Measurements from ENCODE around the gene CYP3A7. TPM values are rescaled to one million over a fixed set of nuclear protein-coding genes. Genes with fewer than 3 reads are reported as not detected.

Gene CYP3A7
- total RNA-seq, 1 experiment from 2014 or later = not detected

DNA sequence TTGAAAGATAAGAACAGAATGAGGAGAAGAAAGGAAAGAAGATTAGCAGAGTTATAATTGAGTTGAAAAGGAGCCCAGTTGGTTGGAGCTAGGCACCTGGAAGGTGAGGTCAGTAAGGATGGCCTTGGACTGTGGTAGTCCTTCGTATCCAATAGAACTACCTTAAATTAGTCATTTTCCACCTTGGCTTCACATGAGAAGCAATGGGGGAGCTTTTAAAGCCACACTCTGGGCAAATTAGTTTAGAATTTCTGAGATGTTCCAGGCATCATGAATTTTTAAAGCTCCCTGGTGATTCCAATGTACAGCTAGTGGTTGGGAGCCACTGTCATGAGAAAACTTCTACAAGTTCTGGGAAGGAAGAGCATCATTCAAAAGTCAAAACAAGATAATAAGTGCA is 27.9 kb downstream of the CYP3A7 start (continued):
- TF ChIP-seq USF1 (CRISPR knock-in tag; IDR thresholded peaks at IDR 0.05) = no peak
- TF ChIP-seq, protein P1, sequence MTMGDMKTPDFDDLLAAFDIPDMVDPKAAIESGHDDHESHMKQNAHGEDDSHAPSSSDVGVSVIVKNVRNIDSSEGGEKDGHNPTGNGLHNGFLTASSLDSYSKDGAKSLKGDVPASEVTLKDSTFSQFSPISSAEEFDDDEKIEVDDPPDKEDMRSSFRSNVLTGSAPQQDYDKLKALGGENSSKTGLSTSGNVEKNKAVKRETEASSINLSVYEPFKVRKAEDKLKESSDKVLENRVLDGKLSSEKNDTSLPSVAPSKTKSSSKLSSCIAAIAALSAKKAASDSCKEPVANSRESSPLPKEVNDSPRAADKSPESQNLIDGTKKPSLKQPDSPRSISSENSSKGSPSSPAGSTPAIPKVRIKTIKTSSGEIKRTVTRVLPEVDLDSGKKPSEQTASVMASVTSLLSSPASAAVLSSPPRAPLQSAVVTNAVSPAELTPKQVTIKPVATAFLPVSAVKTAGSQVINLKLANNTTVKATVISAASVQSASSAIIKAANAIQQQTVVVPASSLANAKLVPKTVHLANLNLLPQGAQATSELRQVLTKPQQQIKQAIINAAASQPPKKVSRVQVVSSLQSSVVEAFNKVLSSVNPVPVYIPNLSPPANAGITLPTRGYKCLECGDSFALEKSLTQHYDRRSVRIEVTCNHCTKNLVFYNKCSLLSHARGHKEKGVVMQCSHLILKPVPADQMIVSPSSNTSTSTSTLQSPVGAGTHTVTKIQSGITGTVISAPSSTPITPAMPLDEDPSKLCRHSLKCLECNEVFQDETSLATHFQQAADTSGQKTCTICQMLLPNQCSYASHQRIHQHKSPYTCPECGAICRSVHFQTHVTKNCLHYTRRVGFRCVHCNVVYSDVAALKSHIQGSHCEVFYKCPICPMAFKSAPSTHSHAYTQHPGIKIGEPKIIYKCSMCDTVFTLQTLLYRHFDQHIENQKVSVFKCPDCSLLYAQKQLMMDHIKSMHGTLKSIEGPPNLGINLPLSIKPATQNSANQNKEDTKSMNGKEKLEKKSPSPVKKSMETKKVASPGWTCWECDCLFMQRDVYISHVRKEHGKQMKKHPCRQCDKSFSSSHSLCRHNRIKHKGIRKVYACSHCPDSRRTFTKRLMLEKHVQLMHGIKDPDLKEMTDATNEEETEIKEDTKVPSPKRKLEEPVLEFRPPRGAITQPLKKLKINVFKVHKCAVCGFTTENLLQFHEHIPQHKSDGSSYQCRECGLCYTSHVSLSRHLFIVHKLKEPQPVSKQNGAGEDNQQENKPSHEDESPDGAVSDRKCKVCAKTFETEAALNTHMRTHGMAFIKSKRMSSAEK (CRISPR knock-in tag; IDR thresholded peaks at IDR 0.05; ENCODE audit: borderline replicate concordance) = no peak

- H3K27ac Mint-ChIP-seq = no peak overlapping the region
- ATAC-seq (no peak), DNase-seq (ENCODE audit: low spot score) (no peak)
- POLR2A ChIA-PET = no interaction called here
- peaks cover 4% of the 10 kb centered on the region for H3K27me3 Mint-ChIP-seq (ENCODE audit: low read depth)
- no peak overlapping the region for H3K4me3 Mint-ChIP-seq
- no peaks in the 10 kb centered on the region for H3K36me3 Mint-ChIP-seq
- TF ChIP-seq, protein P2, sequence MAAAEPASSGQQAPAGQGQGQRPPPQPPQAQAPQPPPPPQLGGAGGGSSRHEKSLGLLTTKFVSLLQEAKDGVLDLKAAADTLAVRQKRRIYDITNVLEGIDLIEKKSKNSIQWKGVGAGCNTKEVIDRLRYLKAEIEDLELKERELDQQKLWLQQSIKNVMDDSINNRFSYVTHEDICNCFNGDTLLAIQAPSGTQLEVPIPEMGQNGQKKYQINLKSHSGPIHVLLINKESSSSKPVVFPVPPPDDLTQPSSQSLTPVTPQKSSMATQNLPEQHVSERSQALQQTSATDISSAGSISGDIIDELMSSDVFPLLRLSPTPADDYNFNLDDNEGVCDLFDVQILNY (CRISPR knock-in tag; IDR thresholded peaks at IDR 0.05) = no peak
- TF ChIP-seq, protein P3, sequence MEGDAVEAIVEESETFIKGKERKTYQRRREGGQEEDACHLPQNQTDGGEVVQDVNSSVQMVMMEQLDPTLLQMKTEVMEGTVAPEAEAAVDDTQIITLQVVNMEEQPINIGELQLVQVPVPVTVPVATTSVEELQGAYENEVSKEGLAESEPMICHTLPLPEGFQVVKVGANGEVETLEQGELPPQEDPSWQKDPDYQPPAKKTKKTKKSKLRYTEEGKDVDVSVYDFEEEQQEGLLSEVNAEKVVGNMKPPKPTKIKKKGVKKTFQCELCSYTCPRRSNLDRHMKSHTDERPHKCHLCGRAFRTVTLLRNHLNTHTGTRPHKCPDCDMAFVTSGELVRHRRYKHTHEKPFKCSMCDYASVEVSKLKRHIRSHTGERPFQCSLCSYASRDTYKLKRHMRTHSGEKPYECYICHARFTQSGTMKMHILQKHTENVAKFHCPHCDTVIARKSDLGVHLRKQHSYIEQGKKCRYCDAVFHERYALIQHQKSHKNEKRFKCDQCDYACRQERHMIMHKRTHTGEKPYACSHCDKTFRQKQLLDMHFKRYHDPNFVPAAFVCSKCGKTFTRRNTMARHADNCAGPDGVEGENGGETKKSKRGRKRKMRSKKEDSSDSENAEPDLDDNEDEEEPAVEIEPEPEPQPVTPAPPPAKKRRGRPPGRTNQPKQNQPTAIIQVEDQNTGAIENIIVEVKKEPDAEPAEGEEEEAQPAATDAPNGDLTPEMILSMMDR (IDR thresholded peaks at IDR 0.05) = no peak
- TF ChIP-seq ZNF219 (CRISPR knock-in tag; IDR thresholded peaks at IDR 0.05; ENCODE audit: borderline replicate concordance) (no peak), ZNF263 (CRISPR knock-in tag; IDR thresholded peaks at IDR 0.05; ENCODE audit: low read depth) (no peak), ZNF671 (CRISPR knock-in tag; IDR thresholded peaks at IDR 0.05) (no peak), OVOL2 (CRISPR knock-in tag; IDR thresholded peaks at IDR 0.05; ENCODE audit: borderline replicate concordance) (no peak), ZNF423 (CRISPR knock-in tag; IDR thresholded peaks at IDR 0.05) (no peak), MXD4 (CRISPR knock-in tag; IDR thresholded peaks at IDR 0.05; ENCODE audit: borderline replicate concordance) (no peak), ATF1 (CRISPR knock-in tag; IDR thresholded peaks at IDR 0.05) (no peak), TEAD1 (CRISPR knock-in tag; IDR thresholded peaks at IDR 0.05) (no peak), ZMAT4 (CRISPR knock-in tag; IDR thresholded peaks at IDR 0.05) (no peak)
- TF ChIP-seq, protein P4, sequence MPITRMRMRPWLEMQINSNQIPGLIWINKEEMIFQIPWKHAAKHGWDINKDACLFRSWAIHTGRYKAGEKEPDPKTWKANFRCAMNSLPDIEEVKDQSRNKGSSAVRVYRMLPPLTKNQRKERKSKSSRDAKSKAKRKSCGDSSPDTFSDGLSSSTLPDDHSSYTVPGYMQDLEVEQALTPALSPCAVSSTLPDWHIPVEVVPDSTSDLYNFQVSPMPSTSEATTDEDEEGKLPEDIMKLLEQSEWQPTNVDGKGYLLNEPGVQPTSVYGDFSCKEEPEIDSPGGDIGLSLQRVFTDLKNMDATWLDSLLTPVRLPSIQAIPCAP (CRISPR knock-in tag; IDR thresholded peaks at IDR 0.05) = no peak
- TF ChIP-seq, protein P5, sequence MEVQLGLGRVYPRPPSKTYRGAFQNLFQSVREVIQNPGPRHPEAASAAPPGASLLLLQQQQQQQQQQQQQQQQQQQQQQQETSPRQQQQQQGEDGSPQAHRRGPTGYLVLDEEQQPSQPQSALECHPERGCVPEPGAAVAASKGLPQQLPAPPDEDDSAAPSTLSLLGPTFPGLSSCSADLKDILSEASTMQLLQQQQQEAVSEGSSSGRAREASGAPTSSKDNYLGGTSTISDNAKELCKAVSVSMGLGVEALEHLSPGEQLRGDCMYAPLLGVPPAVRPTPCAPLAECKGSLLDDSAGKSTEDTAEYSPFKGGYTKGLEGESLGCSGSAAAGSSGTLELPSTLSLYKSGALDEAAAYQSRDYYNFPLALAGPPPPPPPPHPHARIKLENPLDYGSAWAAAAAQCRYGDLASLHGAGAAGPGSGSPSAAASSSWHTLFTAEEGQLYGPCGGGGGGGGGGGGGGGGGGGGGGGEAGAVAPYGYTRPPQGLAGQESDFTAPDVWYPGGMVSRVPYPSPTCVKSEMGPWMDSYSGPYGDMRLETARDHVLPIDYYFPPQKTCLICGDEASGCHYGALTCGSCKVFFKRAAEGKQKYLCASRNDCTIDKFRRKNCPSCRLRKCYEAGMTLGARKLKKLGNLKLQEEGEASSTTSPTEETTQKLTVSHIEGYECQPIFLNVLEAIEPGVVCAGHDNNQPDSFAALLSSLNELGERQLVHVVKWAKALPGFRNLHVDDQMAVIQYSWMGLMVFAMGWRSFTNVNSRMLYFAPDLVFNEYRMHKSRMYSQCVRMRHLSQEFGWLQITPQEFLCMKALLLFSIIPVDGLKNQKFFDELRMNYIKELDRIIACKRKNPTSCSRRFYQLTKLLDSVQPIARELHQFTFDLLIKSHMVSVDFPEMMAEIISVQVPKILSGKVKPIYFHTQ (CRISPR knock-in tag; IDR thresholded peaks at IDR 0.05) = no peak
- TF ChIP-seq, protein P6, sequence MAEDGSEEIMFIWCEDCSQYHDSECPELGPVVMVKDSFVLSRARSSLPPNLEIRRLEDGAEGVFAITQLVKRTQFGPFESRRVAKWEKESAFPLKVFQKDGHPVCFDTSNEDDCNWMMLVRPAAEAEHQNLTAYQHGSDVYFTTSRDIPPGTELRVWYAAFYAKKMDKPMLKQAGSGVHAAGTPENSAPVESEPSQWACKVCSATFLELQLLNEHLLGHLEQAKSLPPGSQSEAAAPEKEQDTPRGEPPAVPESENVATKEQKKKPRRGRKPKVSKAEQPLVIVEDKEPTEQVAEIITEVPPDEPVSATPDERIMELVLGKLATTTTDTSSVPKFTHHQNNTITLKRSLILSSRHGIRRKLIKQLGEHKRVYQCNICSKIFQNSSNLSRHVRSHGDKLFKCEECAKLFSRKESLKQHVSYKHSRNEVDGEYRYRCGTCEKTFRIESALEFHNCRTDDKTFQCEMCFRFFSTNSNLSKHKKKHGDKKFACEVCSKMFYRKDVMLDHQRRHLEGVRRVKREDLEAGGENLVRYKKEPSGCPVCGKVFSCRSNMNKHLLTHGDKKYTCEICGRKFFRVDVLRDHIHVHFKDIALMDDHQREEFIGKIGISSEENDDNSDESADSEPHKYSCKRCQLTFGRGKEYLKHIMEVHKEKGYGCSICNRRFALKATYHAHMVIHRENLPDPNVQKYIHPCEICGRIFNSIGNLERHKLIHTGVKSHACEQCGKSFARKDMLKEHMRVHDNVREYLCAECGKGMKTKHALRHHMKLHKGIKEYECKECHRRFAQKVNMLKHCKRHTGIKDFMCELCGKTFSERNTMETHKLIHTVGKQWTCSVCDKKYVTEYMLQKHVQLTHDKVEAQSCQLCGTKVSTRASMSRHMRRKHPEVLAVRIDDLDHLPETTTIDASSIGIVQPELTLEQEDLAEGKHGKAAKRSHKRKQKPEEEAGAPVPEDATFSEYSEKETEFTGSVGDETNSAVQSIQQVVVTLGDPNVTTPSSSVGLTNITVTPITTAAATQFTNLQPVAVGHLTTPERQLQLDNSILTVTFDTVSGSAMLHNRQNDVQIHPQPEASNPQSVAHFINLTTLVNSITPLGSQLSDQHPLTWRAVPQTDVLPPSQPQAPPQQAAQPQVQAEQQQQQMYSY (CRISPR knock-in tag; IDR thresholded peaks at IDR 0.05) = no peak
- TF ChIP-seq, protein P7, sequence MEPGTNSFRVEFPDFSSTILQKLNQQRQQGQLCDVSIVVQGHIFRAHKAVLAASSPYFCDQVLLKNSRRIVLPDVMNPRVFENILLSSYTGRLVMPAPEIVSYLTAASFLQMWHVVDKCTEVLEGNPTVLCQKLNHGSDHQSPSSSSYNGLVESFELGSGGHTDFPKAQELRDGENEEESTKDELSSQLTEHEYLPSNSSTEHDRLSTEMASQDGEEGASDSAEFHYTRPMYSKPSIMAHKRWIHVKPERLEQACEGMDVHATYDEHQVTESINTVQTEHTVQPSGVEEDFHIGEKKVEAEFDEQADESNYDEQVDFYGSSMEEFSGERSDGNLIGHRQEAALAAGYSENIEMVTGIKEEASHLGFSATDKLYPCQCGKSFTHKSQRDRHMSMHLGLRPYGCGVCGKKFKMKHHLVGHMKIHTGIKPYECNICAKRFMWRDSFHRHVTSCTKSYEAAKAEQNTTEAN (CRISPR knock-in tag; IDR thresholded peaks at IDR 0.05) = no peak
- CTCF ChIA-PET = no interaction called here
- H3K9me3 Mint-ChIP-seq = peaks cover 7% of the 10 kb centered on the region
- peaks cover 13% of the 10 kb centered on the region for H3K4me1 Mint-ChIP-seq
Measured at GRCh38 chr7:99699946-99700345, 35.0 kb downstream of the CYP3A7 start.

All from WTC11 (cell line).